Smooth muscle cell (in vitro differentiated cells): ENCODE data around the gene TESK2. TPM values are rescaled to one million over a fixed set of nuclear protein-coding genes. Genes with fewer than 3 reads are reported as not detected.
A peak's percentile ranks its signal among the peaks of the same experiment; 100 is the strongest.
"Not testable (repeated sequence)": the region's sequence is repeated elsewhere in the genome, so short reads cannot be mapped to it uniquely, and the experiment has no call there.

Source experiments
- DNase-seq: peaks from one replicate; lab custom pipeline; 2025; ENCODE audit not compliant: unreplicated experiment; lab: John Stamatoyannopoulos, UW
- H2AFZ ChIP-seq: fragments of 200-600 bp; sonication (generic); 2 replicates; pipeline ENCODE4 v1.6.0; 2016; ENCODE audit warnings: antibody characterized with exemption, low read depth, mild to moderate bottlenecking
- H3F3A ChIP-seq: fragments of 200-600 bp; sonication (generic); 2 replicates; pipeline ENCODE4 v1.6.0; 2017; ENCODE audit warnings: antibody characterized with exemption, low read depth
- H3K27ac ChIP-seq: fragments of 200-600 bp; sonication (generic); 2 replicates; pipeline ENCODE4 v1.5.1; 2016; ENCODE audit warnings: low read depth, mild to moderate bottlenecking
- H3K27me3 ChIP-seq: fragments of 200-600 bp; sonication (generic); 2 replicates; pipeline ENCODE4 v1.6.1; 2016; ENCODE audit warnings: low read depth, mild to moderate bottlenecking
- H3K36me3 ChIP-seq: fragments of 200-600 bp; sonication (generic); 2 replicates; pipeline ENCODE4 v1.5.1; 2016; ENCODE audit warnings: low read depth
- H3K4me1 ChIP-seq: fragments of 200-600 bp; sonication (generic); 2 replicates; pipeline ENCODE4 v1.5.1; 2016; ENCODE audit warnings: low read depth
- H3K4me2 ChIP-seq: fragments of 200-600 bp; sonication (generic); 2 replicates; pipeline ENCODE4 v1.6.0; 2016; ENCODE audit warnings: mild to moderate bottlenecking
- H3K4me3 ChIP-seq: fragments of 200-600 bp; sonication (generic); 2 replicates; pipeline ENCODE4 v1.5.1; 2016; ENCODE audit warnings: mild to moderate bottlenecking
- H3K79me2 ChIP-seq: fragments of 200-600 bp; sonication (generic); 2 replicates; pipeline ENCODE4 v1.6.0; 2016; ENCODE audit warnings: low read depth, mild to moderate bottlenecking
- H3K9ac ChIP-seq: fragments of 200-600 bp; sonication (generic); 2 replicates; pipeline ENCODE4 v1.6.0; 2016; ENCODE audit warnings: low read depth
- H3K9me3 ChIP-seq: fragments of 200-600 bp; sonication (generic); replicated peaks from 2 replicates; pipeline ENCODE4 v1.5.1; 2016; ENCODE audit warnings: low read depth
- H4K20me1 ChIP-seq: fragments of 200-600 bp; sonication (generic); 2 replicates; pipeline ENCODE4 v1.6.0; 2016; ENCODE audit warnings: low read depth
- WGBS: methylation state at CpG from one replicate; pipeline ENCODE4 v1.1.7; 2016; ENCODE audit warnings: low lambda C conversion rate; 5-methylcytosine and 5-hydroxymethylcytosine counted together
- polyA plus RNA-seq: library from polyadenylated mRNA; unstranded; fragments of >200 nt; fragmentation: Nextera tagmentation; extraction: Ambion mirVana; gene quantifications from 2 replicates; pipeline ENCODE4 v1.2.1, GENCODE V29; 2016
- total RNA-seq: library from RNA; depleted of rRNA; stranded (reverse); fragments of >200 nt; gene quantifications from 2 replicates; pipeline ENCODE4 v1.2.3, GENCODE V29; 2014
- TF ChIP-seq, protein P1 (sequence below): fragments of 200-600 bp; sonication (generic); IDR thresholded peaks from 2 replicates; pipeline ENCODE4 v1.5.1; 2017; ENCODE audit warnings: borderline replicate concordance, mild to moderate bottlenecking, antibody characterized with exemption; ENCODE audit not compliant: insufficient read depth, poor library complexity, severe bottlenecking

Gene TESK2
- total and polyA plus RNA-seq, 2 experiments from 2014 or later = 1.3 to 4.3 TPM

DNA sequence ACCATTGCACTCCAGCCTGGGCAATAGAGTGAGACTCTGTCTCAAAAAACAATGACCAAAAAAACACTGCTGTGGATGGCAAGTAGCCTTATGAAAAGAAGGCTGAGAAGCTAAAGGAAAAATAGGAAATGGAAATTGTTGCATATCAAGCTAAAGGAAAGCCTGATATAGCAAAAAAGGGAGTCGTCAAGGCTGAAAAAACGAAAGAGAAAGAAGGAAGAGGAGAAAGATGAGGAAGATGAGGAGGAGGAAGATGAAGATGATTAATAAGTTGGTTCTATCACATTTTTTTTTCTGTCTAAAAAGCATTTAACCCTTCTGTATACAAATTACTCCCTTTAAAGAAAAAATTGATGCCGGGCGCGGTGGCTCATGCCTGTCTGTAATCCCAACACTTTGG, 40.9 kb upstream of the TESK2 start:
- H2AFZ ChIP-seq = no peak overlapping the region
- no peaks in the 10 kb centered on the region for H3K79me2 ChIP-seq
- H3K4me1 ChIP-seq = no peaks in the 10 kb centered on the region
- no peaks in the 10 kb centered on the region for H4K20me1 ChIP-seq
- H3K4me3 ChIP-seq = no peak overlapping the region
- no peak overlapping the region for H3K9ac ChIP-seq
- no peaks in the 10 kb centered on the region for H3K36me3 ChIP-seq
- TF ChIP-seq, protein P1, sequence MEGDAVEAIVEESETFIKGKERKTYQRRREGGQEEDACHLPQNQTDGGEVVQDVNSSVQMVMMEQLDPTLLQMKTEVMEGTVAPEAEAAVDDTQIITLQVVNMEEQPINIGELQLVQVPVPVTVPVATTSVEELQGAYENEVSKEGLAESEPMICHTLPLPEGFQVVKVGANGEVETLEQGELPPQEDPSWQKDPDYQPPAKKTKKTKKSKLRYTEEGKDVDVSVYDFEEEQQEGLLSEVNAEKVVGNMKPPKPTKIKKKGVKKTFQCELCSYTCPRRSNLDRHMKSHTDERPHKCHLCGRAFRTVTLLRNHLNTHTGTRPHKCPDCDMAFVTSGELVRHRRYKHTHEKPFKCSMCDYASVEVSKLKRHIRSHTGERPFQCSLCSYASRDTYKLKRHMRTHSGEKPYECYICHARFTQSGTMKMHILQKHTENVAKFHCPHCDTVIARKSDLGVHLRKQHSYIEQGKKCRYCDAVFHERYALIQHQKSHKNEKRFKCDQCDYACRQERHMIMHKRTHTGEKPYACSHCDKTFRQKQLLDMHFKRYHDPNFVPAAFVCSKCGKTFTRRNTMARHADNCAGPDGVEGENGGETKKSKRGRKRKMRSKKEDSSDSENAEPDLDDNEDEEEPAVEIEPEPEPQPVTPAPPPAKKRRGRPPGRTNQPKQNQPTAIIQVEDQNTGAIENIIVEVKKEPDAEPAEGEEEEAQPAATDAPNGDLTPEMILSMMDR = no peak
- no peaks in the 10 kb centered on the region for H3K9me3 ChIP-seq
- no peak overlapping the region for H3K27ac ChIP-seq
- H3F3A ChIP-seq = no peaks in the 10 kb centered on the region
- H3K27me3 ChIP-seq = no peaks in the 10 kb centered on the region
- WGBS = 90% methylated on average over 5 of the region's 5 CpGs
- H3K4me2 ChIP-seq = no peak overlapping the region
- no peak for DNase-seq

GRCh38 chr1:45530632-45531135, 39.7 kb upstream of the TESK2 start:
- H2AFZ ChIP-seq = no peak overlapping the region
- DNase-seq = no peak
- TF ChIP-seq, protein P1 = no peak
- no peak overlapping the region for H3K4me2 ChIP-seq
- no peaks in the 10 kb centered on the region for H3K4me1 ChIP-seq
- H3K9me3 ChIP-seq = no peaks in the 10 kb centered on the region
- no peaks in the 10 kb centered on the region for H3K27me3 ChIP-seq
- no peaks in the 10 kb centered on the region for H3F3A ChIP-seq
- WGBS = 98% methylated on average over 11 of the region's 11 CpGs
- no peaks in the 10 kb centered on the region for H4K20me1 ChIP-seq
- H3K9ac ChIP-seq = no peak overlapping the region
- no peaks in the 10 kb centered on the region for H3K36me3 ChIP-seq
- H3K27ac ChIP-seq = no peak overlapping the region
- H3K4me3 ChIP-seq = no peak overlapping the region
- H3K79me2 ChIP-seq = no peaks in the 10 kb centered on the region

GRCh38 chr1:45526135-45526644, 35.2 kb upstream of the TESK2 start:
- Histone ChIP-seq H3K4me3 (no peak overlapping the region), H3K79me2 (peaks cover 4% of the 10 kb centered on the region), H3K27ac (no peak overlapping the region), H4K20me1 (peaks cover under 1% of the 10 kb centered on the region), H3K27me3 (no peaks in the 10 kb centered on the region), H3K9ac (no peak overlapping the region), H3K4me1 (no peaks in the 10 kb centered on the region), H2AFZ (no peak overlapping the region), H3K4me2 (no peak overlapping the region), H3K9me3 (no peaks in the 10 kb centered on the region), H3K36me3 (no peaks in the 10 kb centered on the region), H3F3A (peaks cover 11% of the 10 kb centered on the region)
- WGBS = 83% methylated on average over 1 of the region's 1 CpG
- no peak for DNase-seq
- TF ChIP-seq, protein P1 = no peak

DNA sequence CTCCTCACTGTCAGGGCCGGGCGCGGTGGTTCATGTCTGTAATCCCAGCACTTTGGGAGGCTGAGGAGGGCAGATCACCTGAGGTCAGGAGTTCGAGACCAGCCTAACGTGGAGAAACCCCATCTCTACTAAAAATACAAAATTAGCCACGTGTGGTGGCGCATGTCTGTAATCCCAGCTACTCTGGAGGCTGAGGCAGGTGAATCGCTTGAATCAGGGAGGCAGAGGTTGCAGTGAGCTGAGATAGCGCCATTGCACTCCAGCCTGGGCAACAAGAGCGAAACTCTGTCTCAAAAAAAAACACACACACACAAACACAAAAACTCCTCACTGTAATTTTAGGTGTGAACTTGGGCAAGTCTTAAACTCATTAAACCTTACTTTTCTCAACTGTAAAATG, 33.0 kb upstream of the TESK2 start:
- H3K79me2 ChIP-seq = peaks cover 24% of the 10 kb centered on the region
- DNase-seq, H3K36me3 ChIP-seq, H3K4me2 ChIP-seq, H3K9me3 ChIP-seq, H3K4me3 ChIP-seq, H3K9ac ChIP-seq, H3K27me3 ChIP-seq, H3K4me1 ChIP-seq, H2AFZ ChIP-seq: not testable (repeated sequence)
- H3F3A ChIP-seq = peaks cover 11% of the 10 kb centered on the region
- H3K27ac ChIP-seq = peak overlapping the region; percentile 94
- H4K20me1 ChIP-seq = peaks cover 22% of the 10 kb centered on the region
- WGBS = 84% methylated on average over 10 of the region's 10 CpGs

DNA sequence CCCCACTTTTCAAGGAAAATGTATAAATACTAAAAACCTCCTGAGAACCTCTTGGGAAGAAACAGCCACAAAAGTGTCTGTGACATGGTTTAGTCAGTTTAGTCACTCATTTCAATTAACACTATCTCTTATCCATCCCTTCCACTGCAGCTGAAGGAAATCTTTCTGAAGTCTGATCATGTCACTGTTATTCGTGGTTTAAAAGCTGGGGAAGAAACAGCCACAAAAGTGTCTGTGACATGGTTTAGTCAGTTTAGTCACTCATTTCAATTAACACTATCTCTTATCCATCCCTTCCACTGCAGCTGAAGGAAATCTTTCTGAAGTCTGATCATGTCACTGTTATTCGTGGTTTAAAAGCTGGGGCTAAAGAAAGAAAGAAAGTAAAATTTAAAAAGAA, 32.6 kb upstream of the TESK2 start:
- peak overlapping the region; percentile 92 for H3K4me2 ChIP-seq
- not testable (repeated sequence) for DNase-seq, H3K4me3 ChIP-seq, H3K27me3 ChIP-seq, H2AFZ ChIP-seq, H3K36me3 ChIP-seq, H3K4me1 ChIP-seq, H3K9ac ChIP-seq, H3K9me3 ChIP-seq
- peaks cover 27% of the 10 kb centered on the region for H4K20me1 ChIP-seq
- peak overlapping the region; percentile 94 for H3K27ac ChIP-seq
- H3K79me2 ChIP-seq = peaks cover 26% of the 10 kb centered on the region
- peaks cover 11% of the 10 kb centered on the region for H3F3A ChIP-seq
- 8% methylated on average over 2 of the region's 2 CpGs for WGBS
